ENCODE measurements around the gene AFF3.

Gene AFF3

GRCh38 chr2:100140582-100140981 is 1.8 kb downstream of the AFF3 start:
- no peaks in the 10 kb centered on the region for H4K20me1 ChIP-seq (ENCODE audit: insufficient read depth, low read length)
- peaks cover 32% of the 10 kb centered on the region for H3K27me3 ChIP-seq (replicated peaks; ENCODE audit: insufficient read depth, low read length)
- H3K79me2 ChIP-seq (ENCODE audit: low read length) = no peaks in the 10 kb centered on the region
- peaks cover 13% of the 10 kb centered on the region for H3K4me1 ChIP-seq (ENCODE audit: low read length)
- no peak overlapping the region for H3K4me3 ChIP-seq (ENCODE audit: low read length)
- H3K9me2 ChIP-seq (replicated peaks; ENCODE audit: insufficient read depth, low read length) = no peaks in the 10 kb centered on the region
- no peak overlapping the region for H2AFZ ChIP-seq (ENCODE audit: low read length)
- no peak for DNase-seq
- no peak overlapping the region for H3K27ac ChIP-seq (ENCODE audit: low read length)
- H3K4me2 ChIP-seq (ENCODE audit: low read depth, low read length) = no peak overlapping the region
- H3K36me3 ChIP-seq (replicated peaks; ENCODE audit: insufficient read depth, low read length) = no peaks in the 10 kb centered on the region
- TF ChIP-seq, protein P1, sequence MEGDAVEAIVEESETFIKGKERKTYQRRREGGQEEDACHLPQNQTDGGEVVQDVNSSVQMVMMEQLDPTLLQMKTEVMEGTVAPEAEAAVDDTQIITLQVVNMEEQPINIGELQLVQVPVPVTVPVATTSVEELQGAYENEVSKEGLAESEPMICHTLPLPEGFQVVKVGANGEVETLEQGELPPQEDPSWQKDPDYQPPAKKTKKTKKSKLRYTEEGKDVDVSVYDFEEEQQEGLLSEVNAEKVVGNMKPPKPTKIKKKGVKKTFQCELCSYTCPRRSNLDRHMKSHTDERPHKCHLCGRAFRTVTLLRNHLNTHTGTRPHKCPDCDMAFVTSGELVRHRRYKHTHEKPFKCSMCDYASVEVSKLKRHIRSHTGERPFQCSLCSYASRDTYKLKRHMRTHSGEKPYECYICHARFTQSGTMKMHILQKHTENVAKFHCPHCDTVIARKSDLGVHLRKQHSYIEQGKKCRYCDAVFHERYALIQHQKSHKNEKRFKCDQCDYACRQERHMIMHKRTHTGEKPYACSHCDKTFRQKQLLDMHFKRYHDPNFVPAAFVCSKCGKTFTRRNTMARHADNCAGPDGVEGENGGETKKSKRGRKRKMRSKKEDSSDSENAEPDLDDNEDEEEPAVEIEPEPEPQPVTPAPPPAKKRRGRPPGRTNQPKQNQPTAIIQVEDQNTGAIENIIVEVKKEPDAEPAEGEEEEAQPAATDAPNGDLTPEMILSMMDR (IDR thresholded peaks at IDR 0.05; ENCODE audit: low read length) = no peak
- TF ChIP-seq EZH2phosphoT487 (IDR thresholded peaks at IDR 0.05; ENCODE audit: low read length) (no peak), EZH2 (optimal IDR thresholded peaks at IDR 0.05; ENCODE audit: low read depth, low read length) (no peak)
- no peaks in the 10 kb centered on the region for H3K9me3 ChIP-seq (replicated peaks; ENCODE audit: insufficient read depth, low read length)
- H3K9ac ChIP-seq (ENCODE audit: low read length) = no peak overlapping the region
- H3F3A ChIP-seq (ENCODE audit: insufficient read depth, low read length) = no peaks in the 10 kb centered on the region

GRCh38 chr2:100137866-100138570 is 4.4 kb downstream of the AFF3 start:
- no peak overlapping the region for H3K4me3 ChIP-seq (ENCODE audit: low read length)
- H3K9ac ChIP-seq (ENCODE audit: low read length) = no peak overlapping the region
- no peak overlapping the region for H3K27ac ChIP-seq (ENCODE audit: low read length)
- no peaks in the 10 kb centered on the region for H3F3A ChIP-seq (ENCODE audit: insufficient read depth, low read length)
- no peaks in the 10 kb centered on the region for H3K9me2 ChIP-seq (replicated peaks; ENCODE audit: insufficient read depth, low read length)
- H3K9me3 ChIP-seq (replicated peaks; ENCODE audit: insufficient read depth, low read length) = no peaks in the 10 kb centered on the region
- peaks cover 12% of the 10 kb centered on the region for H3K4me1 ChIP-seq (ENCODE audit: low read length)
- TF ChIP-seq EZH2phosphoT487 (IDR thresholded peaks at IDR 0.05; ENCODE audit: low read length) (no peak), EZH2 (optimal IDR thresholded peaks at IDR 0.05; ENCODE audit: low read depth, low read length) (no peak)
- TF ChIP-seq, protein P1 (IDR thresholded peaks at IDR 0.05; ENCODE audit: low read length) = no peak
- H3K4me2 ChIP-seq (ENCODE audit: low read depth, low read length) = no peak overlapping the region
- DNase-seq = no peak
- no peaks in the 10 kb centered on the region for H3K36me3 ChIP-seq (replicated peaks; ENCODE audit: insufficient read depth, low read length)
- H4K20me1 ChIP-seq (ENCODE audit: insufficient read depth, low read length) = no peaks in the 10 kb centered on the region
- H3K79me2 ChIP-seq (ENCODE audit: low read length) = no peaks in the 10 kb centered on the region
- H2AFZ ChIP-seq (ENCODE audit: low read length) = no peak overlapping the region
- H3K27me3 ChIP-seq (replicated peaks; ENCODE audit: insufficient read depth, low read length) = peaks cover 10% of the 10 kb centered on the region; the same call in 1 of the 2 replicates

DNA sequence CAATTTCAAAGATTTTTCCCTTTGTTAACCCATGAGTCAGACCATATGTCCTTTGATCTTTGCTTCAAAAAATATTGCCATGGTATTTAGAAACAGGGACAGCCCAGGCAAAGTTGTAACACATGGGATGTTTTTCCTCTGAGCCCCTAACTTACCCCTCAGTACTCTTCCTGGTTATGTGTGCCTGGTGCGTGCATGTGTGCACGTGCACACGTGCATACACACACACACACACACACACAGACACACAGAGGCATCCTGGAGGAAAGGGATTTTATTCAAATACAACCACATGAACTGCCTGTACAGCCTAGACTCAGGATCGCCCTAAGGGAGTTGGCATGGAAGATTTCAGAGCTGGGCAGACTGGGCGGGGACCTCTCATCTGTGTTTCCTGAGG is 5.1 kb downstream of the AFF3 start:
- Histone ChIP-seq H3K27me3 (replicated peaks; ENCODE audit: insufficient read depth, low read length) (peaks cover 10% of the 10 kb centered on the region; the same call in 1 of the 2 replicates), H3K4me3 (ENCODE audit: low read length) (no peak overlapping the region), H3K9me3 (replicated peaks; ENCODE audit: insufficient read depth, low read length) (no peaks in the 10 kb centered on the region), H3K79me2 (ENCODE audit: low read length) (no peaks in the 10 kb centered on the region), H3K27ac (ENCODE audit: low read length) (no peak overlapping the region), H3F3A (ENCODE audit: insufficient read depth, low read length) (no peaks in the 10 kb centered on the region), H4K20me1 (ENCODE audit: insufficient read depth, low read length) (no peaks in the 10 kb centered on the region), H3K9me2 (replicated peaks; ENCODE audit: insufficient read depth, low read length) (no peaks in the 10 kb centered on the region), H3K4me2 (ENCODE audit: low read depth, low read length) (no peak overlapping the region), H3K4me1 (ENCODE audit: low read length) (peaks cover 8% of the 10 kb centered on the region), H3K9ac (ENCODE audit: low read length) (no peak overlapping the region), H3K36me3 (replicated peaks; ENCODE audit: insufficient read depth, low read length) (no peaks in the 10 kb centered on the region), H2AFZ (ENCODE audit: low read length) (no peak overlapping the region)
- no peak for DNase-seq
- TF ChIP-seq, protein P1 (IDR thresholded peaks at IDR 0.05; ENCODE audit: low read length) = no peak
- no peak for TF ChIP-seq EZH2 (optimal IDR thresholded peaks at IDR 0.05; ENCODE audit: low read depth, low read length)
- TF ChIP-seq EZH2phosphoT487 (IDR thresholded peaks at IDR 0.05; ENCODE audit: low read length) = no peak
